DND-41 (cell line): ENCODE results near the gene CREBL2.

ENCODE experiments used
- EZH2 ChIP-seq: IDR thresholded peaks from 3 replicates; pipeline ENCODE4 v1.6.1; 2012; ENCODE audit warnings: borderline replicate concordance, low read depth, mild to moderate bottlenecking, moderate library complexity, low read length, inconsistent platforms; ENCODE audit not compliant: severe bottlenecking
- TF ChIP-seq, protein P1 (sequence below): IDR thresholded peaks from 2 replicates; pipeline ENCODE4 v1.5.1; 2012; ENCODE audit warnings: borderline replicate concordance, low read length, moderate library complexity, mild to moderate bottlenecking; ENCODE audit not compliant: poor library complexity, severe bottlenecking; ENCODE audit errors: extremely low read depth

- TF ChIP-seq EZH2, result no peak
- TF ChIP-seq, protein P1, sequence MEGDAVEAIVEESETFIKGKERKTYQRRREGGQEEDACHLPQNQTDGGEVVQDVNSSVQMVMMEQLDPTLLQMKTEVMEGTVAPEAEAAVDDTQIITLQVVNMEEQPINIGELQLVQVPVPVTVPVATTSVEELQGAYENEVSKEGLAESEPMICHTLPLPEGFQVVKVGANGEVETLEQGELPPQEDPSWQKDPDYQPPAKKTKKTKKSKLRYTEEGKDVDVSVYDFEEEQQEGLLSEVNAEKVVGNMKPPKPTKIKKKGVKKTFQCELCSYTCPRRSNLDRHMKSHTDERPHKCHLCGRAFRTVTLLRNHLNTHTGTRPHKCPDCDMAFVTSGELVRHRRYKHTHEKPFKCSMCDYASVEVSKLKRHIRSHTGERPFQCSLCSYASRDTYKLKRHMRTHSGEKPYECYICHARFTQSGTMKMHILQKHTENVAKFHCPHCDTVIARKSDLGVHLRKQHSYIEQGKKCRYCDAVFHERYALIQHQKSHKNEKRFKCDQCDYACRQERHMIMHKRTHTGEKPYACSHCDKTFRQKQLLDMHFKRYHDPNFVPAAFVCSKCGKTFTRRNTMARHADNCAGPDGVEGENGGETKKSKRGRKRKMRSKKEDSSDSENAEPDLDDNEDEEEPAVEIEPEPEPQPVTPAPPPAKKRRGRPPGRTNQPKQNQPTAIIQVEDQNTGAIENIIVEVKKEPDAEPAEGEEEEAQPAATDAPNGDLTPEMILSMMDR, result no peak
These were observed 31.2 kb downstream of the CREBL2 start for GRCh38 chr12:12642916-12643315.
